ENCODE measurements around the gene TMPRSS3.

TMPRSS3 gene

GRCh38 chr21:42347601-42348327 lies 48.1 kb downstream of the TMPRSS3 start:
- no peak for DNase-seq

DNA sequence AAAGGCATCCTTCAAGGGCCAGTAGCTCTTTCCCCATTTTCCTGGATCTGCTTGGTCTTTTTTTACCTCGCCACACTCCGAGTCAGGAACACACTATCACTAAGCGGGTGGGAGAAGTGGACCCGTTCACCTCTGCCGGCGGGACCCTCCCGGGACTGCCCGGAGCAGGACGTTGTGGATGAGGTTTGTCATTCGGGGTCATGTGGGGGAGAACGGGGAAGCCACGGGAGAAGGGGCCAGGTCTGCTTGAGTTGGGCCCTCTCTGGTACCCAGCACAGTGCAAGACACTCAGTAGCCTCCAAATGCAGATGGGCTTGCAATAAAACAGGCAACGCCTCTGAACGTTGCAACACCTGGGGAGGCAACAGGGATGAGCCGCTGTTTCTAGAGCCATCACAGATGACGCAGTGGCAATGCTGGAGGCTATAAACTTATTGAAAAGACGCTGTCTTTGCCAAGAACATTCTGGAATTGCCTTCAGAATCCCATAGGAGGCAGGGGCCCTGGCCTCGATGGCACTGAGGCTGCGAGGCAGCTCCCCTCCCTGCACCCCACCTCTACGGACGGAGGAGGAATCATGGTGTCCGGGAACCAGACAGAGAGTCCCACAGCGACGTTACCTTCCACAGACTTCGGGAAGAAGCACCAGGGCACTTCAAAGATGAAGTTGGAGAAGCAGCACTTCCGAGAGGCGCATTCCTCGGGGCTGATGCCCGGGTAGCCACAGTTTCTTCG lies 48.8 kb downstream of the TMPRSS3 start:
- no peak for DNase-seq

- DNase-seq: no peak
Measured at GRCh38 chr21:42346441-42346840, 49.4 kb downstream of the TMPRSS3 start.

DNA sequence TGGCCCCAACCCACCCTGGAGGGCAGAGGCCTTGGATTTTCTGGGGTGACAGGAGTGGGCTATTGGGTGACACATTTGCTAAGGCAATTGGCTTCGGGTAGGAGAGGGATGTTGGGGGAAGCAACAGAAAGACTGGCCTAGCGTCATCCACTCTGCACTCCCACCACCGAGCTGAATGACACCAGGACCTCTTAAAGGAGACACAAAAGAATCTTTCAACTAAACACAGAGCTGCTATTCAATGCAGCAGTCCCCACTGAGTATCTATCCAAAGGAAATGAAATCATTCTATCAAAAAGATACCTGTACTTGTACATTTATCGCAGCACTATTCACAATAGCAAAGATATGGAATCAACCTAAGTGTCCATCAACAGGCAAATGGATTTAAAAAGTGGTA lies 51.2 kb downstream of the TMPRSS3 start:
- no peak for DNase-seq

GRCh38 chr21:42343963-42344510 lies 51.8 kb downstream of the TMPRSS3 start:
- no peak for DNase-seq

GRCh38 chr21:42343556-42343955 lies 52.3 kb downstream of the TMPRSS3 start:
- DNase-seq: no peak

DNA sequence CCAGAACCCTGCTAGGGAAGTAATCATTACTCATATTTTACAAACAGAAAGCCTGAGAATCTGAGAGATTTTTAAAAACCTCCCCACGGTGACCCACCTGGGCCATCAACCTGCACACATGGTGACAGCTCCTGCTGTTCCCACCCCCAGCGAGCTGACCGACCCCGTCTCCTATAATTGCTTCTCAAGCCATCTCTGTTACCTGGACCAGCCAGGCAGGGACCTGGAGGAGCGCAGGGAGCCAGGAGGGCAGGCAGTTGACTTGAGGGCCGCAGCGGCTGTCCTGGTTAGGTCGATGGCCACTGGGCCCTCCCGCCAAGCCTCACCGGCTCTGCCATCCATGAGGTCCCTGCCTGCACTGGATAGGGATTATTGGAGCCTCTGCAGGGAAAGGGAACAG lies 52.8 kb downstream of the TMPRSS3 start:
- DNase-seq: no peak

GRCh38 chr21:42341776-42342542 lies 53.9 kb downstream of the TMPRSS3 start:
- no peak for DNase-seq

DNA sequence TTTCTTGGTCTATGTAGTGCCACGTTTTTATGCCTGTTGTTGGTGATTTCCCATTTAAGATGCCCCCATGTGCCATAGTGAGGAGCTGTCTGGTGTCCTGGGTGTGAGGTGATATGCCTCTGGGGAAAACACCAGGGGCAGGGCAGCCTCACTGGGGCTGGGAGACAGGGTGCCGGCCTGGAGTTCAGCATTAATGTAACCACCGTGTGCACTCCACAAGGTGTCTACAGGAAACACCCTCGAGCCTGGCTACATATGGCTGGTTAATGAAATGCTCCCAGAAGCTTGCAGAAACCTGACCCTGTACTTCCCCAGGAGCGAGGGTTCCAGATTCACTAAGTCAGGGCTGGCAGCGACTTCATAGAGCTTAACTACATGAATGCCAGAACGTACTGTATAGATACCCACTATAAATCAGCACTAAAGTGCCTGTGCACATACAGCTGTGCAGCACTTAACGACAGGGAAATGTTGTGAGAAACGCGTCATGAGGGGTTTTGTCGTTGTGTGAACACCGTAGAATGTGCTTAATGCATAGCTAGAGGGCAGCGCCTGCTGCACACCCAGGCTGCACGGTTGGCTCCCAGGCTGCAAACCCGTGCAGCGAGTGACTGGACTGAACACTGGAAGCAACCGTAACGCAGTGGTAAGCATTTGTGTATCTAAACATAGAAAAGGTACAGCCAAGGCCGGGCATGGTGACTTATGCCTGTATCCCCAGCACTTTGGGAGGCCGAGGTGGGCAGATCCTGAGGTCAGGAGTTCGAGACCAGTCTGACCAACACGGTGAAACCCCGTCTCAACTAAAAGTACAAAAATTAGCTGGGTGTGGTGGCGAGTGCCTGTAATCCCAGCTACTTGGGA lies 55.4 kb downstream of the TMPRSS3 start:
- no peak for DNase-seq

- no peak for DNase-seq
Measured at GRCh38 chr21:42338729-42339715, 56.8 kb downstream of the TMPRSS3 start.

- DNase-seq: peak; percentile 63
Measured at GRCh38 chr21:42337830-42338728, 57.8 kb downstream of the TMPRSS3 start.

- DNase-seq: no peak
Measured at GRCh38 chr21:42337276-42337675, 58.6 kb downstream of the TMPRSS3 start.

DNA sequence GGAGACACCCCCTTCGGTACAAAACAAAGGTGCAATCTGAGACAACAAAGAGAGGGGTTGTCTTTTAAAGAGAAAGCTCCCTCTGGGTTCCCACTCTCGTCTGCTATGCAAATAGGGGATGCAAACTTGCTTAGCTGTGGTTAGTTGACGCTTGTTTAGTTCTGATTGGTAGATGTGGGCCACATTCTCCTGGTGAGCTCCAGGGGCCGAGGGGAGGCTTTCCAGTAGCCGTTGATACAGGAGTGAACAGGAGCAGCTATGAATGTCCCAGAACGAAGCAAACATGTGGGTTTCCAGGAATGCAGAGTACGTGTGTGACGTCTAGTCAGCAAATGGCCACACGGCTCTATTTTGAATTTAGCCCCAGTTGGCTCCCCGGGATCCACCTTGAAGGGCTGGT lies 59.8 kb downstream of the TMPRSS3 start:
- no peak for DNase-seq

DNA sequence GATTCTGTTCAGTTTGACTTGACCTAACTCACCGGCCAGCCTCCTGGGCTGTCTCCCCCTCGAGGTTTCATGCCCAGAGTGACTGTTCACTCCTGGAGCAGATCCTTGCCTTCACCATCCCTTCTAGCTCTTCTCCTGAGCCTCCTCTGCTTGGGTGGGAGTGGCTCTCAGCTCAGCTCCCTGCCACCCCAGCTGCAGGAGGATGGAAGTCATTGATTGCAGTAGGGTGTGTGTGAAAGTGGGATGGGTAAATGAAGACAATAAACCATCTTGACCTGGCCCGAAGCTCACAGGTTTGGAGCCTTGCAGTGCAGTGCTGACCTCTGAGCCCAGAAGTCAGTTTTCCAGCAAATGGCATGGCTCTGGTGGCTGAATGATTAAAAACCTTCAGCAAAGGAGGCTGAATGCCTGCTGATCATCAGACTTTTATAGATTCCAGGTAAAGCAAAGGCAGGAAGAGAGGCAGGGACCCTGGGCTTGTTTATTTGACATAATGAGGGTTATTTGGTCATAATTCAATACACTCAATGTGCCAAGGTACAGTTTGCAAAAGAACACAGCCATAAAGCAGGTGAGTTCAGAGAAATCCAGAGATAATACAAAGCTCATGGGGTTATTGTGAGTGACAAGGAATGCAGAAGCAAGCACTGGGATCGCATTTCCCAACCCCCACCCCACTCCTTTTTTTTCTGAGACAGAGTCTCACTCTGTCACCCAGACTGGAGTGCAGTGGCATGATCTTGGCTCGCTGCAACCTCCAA lies 63.1 kb downstream of the TMPRSS3 start:
- DNase-seq: no peak

GRCh38 chr21:42331660-42332059 lies 64.2 kb downstream of the TMPRSS3 start:
- DNase-seq: no peak

DNA sequence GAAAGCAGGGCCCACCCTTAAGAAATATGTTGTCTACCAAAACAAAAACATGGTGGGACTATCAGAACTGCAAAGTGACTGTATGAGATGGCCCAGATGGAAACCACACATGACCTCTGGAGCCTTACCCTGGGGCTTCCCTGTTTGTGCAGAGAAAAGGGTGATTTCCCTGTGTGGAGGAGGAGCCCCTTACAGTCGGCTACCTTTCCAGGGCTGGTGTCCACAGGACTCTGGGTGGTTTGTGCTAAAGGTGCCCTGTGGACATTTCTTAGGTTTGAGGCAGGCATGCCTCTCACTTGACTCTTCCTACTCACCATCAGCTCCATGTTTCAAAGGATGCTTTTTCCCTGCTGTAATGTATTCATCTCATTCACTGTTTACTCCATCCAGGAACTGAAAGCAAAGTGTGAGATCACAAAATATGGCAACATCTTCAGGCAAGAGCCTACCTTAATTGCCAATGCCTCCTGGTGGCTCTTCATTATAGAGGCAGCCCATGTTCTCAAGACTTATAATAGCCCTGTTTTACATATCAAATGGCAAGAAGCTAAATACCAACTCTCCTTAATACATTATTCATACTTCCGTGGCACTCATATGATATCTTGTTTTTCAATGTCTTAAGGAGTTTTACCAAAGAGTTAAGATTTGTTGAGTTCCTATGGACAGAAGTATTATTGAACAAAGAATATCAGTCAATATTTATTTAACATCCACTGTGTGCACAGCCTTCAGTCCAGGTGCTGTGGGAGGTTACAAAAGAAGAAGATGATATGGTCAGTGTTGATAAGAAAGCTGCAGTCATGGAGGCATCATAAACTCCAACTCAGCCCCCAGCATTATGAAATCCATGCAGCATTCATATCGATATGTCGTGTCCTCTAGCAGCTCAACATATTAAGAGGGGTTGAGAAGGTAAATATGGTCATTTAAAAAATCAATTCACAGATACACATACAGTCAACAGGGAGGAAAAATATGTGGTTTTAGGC lies 65.2 kb downstream of the TMPRSS3 start:
- DNase-seq: no peak

- no peak for DNase-seq
Measured at GRCh38 chr21:42324896-42325295, 71.0 kb downstream of the TMPRSS3 start.

Data from NCI-H187 treated with DMSO at 0.1 percent for 48 hours (cell line).